WTC11 (cell line): ENCODE measurements around the gene TMEM60. TPM values are rescaled to one million over a fixed set of nuclear protein-coding genes. Genes with fewer than 3 reads are reported as not detected.

Source experiments
- ATAC-seq: fragments of 200-7000 bp; cut with Tn5 transposase; 2 replicates; pipeline ENCODE4 v1.10.0; 2021; ENCODE audit warnings: mild to moderate bottlenecking, moderate library complexity
- CTCF ChIA-PET: fragments of 300-600 bp; sonication (Branson Sonifier 250); formaldehyde crosslinking; loops from one replicate; lab custom pipeline; 2021; ENCODE audit warnings: antibody characterized with exemption; lab: Charles Lee
- POLR2A ChIA-PET: fragments of 350-600 bp; sonication (Branson Sonifier 250); formaldehyde crosslinking; loops from one replicate; lab custom pipeline; 2021; ENCODE audit warnings: antibody characterized with exemption; lab: Charles Lee
- DNase-seq: peaks from one replicate; pipeline ENCODE4 v3.0.0; 2021; ENCODE audit warnings: low spot score
- H3K27ac Mint-ChIP-seq: 2 replicates; pipeline ENCODE4 v1.8.0; 2021; ENCODE audit warnings: mixed read lengths
- H3K27me3 Mint-ChIP-seq: 2 replicates; pipeline ENCODE4 v1.8.0; 2021; ENCODE audit warnings: low read depth, mild to moderate bottlenecking, moderate library complexity, mixed read lengths
- H3K36me3 Mint-ChIP-seq: 2 replicates; pipeline ENCODE4 v1.8.0; 2021; ENCODE audit warnings: mixed read lengths
- H3K4me1 Mint-ChIP-seq: 2 replicates; pipeline ENCODE4 v1.8.0; 2022; ENCODE audit warnings: mixed read lengths
- H3K4me3 Mint-ChIP-seq: 2 replicates; pipeline ENCODE4 v1.8.0; 2021; ENCODE audit warnings: mild to moderate bottlenecking, moderate library complexity, mixed read lengths
- H3K9me3 Mint-ChIP-seq: 2 replicates; pipeline ENCODE4 v1.8.0; 2021; ENCODE audit warnings: mixed read lengths
- CREB1 ChIP-seq: sonication (generic); formaldehyde crosslinking; IDR thresholded peaks from 2 replicates; pipeline ENCODE4 v1.8.0; 2023; ENCODE audit warnings: mild to moderate bottlenecking, missing genetic modification reagents
- GRHL2 ChIP-seq: fragments of 250-450 bp; sonication (Bioruptor Pico); IDR thresholded peaks from 2 replicates; pipeline ENCODE4 v1.8.0; 2022; ENCODE audit warnings: mild to moderate bottlenecking, moderate library complexity; ENCODE audit not compliant: insufficient replicate concordance, severe bottlenecking
- GTF2I ChIP-seq: fragments of 250-450 bp; sonication (Bioruptor Pico); conservative IDR thresholded peaks from 2 replicates; pipeline ENCODE4 v1.4.0; 2021; ENCODE audit warnings: mild to moderate bottlenecking
- HMGA2 ChIP-seq: fragments of 250-450 bp; sonication (Bioruptor Pico); IDR thresholded peaks from 2 replicates; pipeline ENCODE4 v1.4.0; 2021; ENCODE audit warnings: mild to moderate bottlenecking, moderate library complexity
- JAZF1 ChIP-seq: fragments of 250-450 bp; sonication (Bioruptor Pico); IDR thresholded peaks from 2 replicates; pipeline ENCODE4 v1.9.0; 2021; ENCODE audit warnings: moderate library complexity, mild to moderate bottlenecking, inconsistent platforms
- KAT7 ChIP-seq: sonication (generic); formaldehyde crosslinking; IDR thresholded peaks from 2 replicates; pipeline ENCODE4 v1.8.1; 2023; ENCODE audit warnings: missing genetic modification reagents, mild to moderate bottlenecking, borderline replicate concordance
- MXD4 ChIP-seq: fragments of 250-450 bp; sonication (Bioruptor Pico); IDR thresholded peaks from 2 replicates; pipeline ENCODE4 v1.8.0; 2021; ENCODE audit warnings: mild to moderate bottlenecking, moderate library complexity, borderline replicate concordance
- TEAD1 ChIP-seq: sonication (generic); formaldehyde crosslinking; IDR thresholded peaks from 2 replicates; pipeline ENCODE4 v1.8.0; 2022; ENCODE audit warnings: mild to moderate bottlenecking, missing genetic modification reagents
- ZBTB21 ChIP-seq: sonication (generic); formaldehyde crosslinking; IDR thresholded peaks from 2 replicates; pipeline ENCODE4 v1.8.1; 2023; ENCODE audit warnings: mild to moderate bottlenecking, missing genetic modification reagents, borderline replicate concordance
- ZNF121 ChIP-seq: sonication (generic); formaldehyde crosslinking; IDR thresholded peaks from 2 replicates; pipeline ENCODE4 v1.8.0; 2023; ENCODE audit warnings: missing genetic modification reagents
- ZNF138 ChIP-seq: sonication (generic); formaldehyde crosslinking; conservative IDR thresholded peaks from 2 replicates; pipeline ENCODE4 v1.8.1; 2022; ENCODE audit warnings: mild to moderate bottlenecking, moderate library complexity, missing genetic modification reagents
- ZNF232 ChIP-seq: sonication (generic); formaldehyde crosslinking; IDR thresholded peaks from 2 replicates; pipeline ENCODE4 v1.8.0; 2022; ENCODE audit warnings: mild to moderate bottlenecking, missing genetic modification reagents
- ZNF396 ChIP-seq: fragments of 250-450 bp; sonication (Bioruptor Pico); IDR thresholded peaks from 2 replicates; pipeline ENCODE4 v1.8.0; 2021; ENCODE audit warnings: mild to moderate bottlenecking, moderate library complexity, borderline replicate concordance
- total RNA-seq: library from RNA; stranded (reverse); gene quantifications from 3 replicates; pipeline ENCODE4 v1.2.3, GENCODE V29; 2021
- TF ChIP-seq, protein P1 (sequence below): sonication (generic); formaldehyde crosslinking; IDR thresholded peaks from 2 replicates; pipeline ENCODE4 v1.8.1; 2023; ENCODE audit warnings: mild to moderate bottlenecking, missing genetic modification reagents
- TF ChIP-seq, protein P2 (sequence below): sonication (generic); formaldehyde crosslinking; IDR thresholded peaks from 2 replicates; pipeline ENCODE4 v1.8.1; 2022; ENCODE audit warnings: low read depth, mild to moderate bottlenecking, moderate library complexity, missing genetic modification reagents, borderline replicate concordance
- TF ChIP-seq, protein P3 (sequence below): fragments of 250-450 bp; sonication (Bioruptor Pico); conservative IDR thresholded peaks from 2 replicates; pipeline ENCODE4 v1.9.0; 2021; ENCODE audit warnings: mild to moderate bottlenecking
- TF ChIP-seq, protein P4 (sequence below): sonication (generic); formaldehyde crosslinking; IDR thresholded peaks from 2 replicates; pipeline ENCODE4 v1.8.0; 2022; ENCODE audit warnings: mild to moderate bottlenecking, missing genetic modification reagents
- TF ChIP-seq, protein P5 (sequence below): sonication (generic); formaldehyde crosslinking; IDR thresholded peaks from 2 replicates; pipeline ENCODE4 v1.8.0; 2022; ENCODE audit warnings: mild to moderate bottlenecking, missing genetic modification reagents
- TF ChIP-seq, protein P6 (sequence below): sonication (generic); formaldehyde crosslinking; IDR thresholded peaks from 2 replicates; pipeline ENCODE4 v1.8.1; 2023; ENCODE audit warnings: mild to moderate bottlenecking, missing genetic modification reagents, moderate library complexity
- TF ChIP-seq, protein P7 (sequence below): sonication (generic); formaldehyde crosslinking; IDR thresholded peaks from 2 replicates; pipeline ENCODE4 v1.8.0; 2023; ENCODE audit warnings: mild to moderate bottlenecking, missing genetic modification reagents
- TF ChIP-seq, protein P8 (sequence below): sonication (generic); formaldehyde crosslinking; IDR thresholded peaks from 2 replicates; pipeline ENCODE4 v1.8.0; 2022; ENCODE audit warnings: missing genetic modification reagents

TMEM60 gene
- total RNA-seq, 1 experiment from 2014 or later: 21.5 TPM

DNA sequence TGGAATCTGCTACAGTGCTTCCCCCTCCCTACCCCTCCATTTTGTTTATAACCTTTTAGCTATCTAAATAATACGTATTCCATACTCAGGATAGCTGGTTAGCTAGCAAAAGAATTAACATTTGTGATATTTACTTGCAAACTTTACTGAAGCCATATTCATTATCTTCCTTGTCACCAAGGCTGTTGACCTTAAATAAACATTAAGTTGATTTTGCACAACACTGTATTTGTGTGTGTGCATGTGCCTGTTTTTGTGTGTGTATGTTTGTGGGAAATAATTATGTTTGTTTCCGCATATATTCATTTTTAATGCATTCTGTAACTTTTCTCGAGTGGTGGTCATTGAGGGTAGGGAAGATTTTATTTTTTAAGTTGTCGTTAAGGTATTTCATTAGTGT, 15.9 kb downstream of the TMEM60 start:
- Mint-ChIP-seq H3K27ac (no peak overlapping the region), H3K36me3 (peaks cover 15% of the 10 kb centered on the region), H3K27me3 (no peaks in the 10 kb centered on the region), H3K9me3 (no peaks in the 10 kb centered on the region), H3K4me3 (no peak overlapping the region), H3K4me1 (no peaks in the 10 kb centered on the region; the same call in 1 of the 2 replicates)
- POLR2A ChIA-PET: no interaction called here
- CTCF ChIA-PET: no interaction called here
- DNase-seq (no peak), ATAC-seq (no peak)
- TF ChIP-seq ZNF396 (CRISPR knock-in tag): no peak
- TF ChIP-seq JAZF1 (CRISPR knock-in tag): no peak
- TF ChIP-seq HMGA2 (CRISPR knock-in tag): no peak
- TF ChIP-seq, protein P1, sequence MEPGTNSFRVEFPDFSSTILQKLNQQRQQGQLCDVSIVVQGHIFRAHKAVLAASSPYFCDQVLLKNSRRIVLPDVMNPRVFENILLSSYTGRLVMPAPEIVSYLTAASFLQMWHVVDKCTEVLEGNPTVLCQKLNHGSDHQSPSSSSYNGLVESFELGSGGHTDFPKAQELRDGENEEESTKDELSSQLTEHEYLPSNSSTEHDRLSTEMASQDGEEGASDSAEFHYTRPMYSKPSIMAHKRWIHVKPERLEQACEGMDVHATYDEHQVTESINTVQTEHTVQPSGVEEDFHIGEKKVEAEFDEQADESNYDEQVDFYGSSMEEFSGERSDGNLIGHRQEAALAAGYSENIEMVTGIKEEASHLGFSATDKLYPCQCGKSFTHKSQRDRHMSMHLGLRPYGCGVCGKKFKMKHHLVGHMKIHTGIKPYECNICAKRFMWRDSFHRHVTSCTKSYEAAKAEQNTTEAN: no peak
- no peak for TF ChIP-seq ZNF232 (CRISPR knock-in tag)
- no peak for TF ChIP-seq GTF2I (CRISPR knock-in tag)
- no peak for TF ChIP-seq MXD4 (CRISPR knock-in tag)
- TF ChIP-seq, protein P2, sequence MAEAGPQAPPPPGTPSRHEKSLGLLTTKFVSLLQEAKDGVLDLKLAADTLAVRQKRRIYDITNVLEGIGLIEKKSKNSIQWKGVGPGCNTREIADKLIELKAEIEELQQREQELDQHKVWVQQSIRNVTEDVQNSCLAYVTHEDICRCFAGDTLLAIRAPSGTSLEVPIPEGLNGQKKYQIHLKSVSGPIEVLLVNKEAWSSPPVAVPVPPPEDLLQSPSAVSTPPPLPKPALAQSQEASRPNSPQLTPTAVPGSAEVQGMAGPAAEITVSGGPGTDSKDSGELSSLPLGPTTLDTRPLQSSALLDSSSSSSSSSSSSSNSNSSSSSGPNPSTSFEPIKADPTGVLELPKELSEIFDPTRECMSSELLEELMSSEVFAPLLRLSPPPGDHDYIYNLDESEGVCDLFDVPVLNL (CRISPR knock-in tag): no peak
- TF ChIP-seq ZNF121 (CRISPR knock-in tag): no peak
- TF ChIP-seq GRHL2: no peak
- TF ChIP-seq, protein P3, sequence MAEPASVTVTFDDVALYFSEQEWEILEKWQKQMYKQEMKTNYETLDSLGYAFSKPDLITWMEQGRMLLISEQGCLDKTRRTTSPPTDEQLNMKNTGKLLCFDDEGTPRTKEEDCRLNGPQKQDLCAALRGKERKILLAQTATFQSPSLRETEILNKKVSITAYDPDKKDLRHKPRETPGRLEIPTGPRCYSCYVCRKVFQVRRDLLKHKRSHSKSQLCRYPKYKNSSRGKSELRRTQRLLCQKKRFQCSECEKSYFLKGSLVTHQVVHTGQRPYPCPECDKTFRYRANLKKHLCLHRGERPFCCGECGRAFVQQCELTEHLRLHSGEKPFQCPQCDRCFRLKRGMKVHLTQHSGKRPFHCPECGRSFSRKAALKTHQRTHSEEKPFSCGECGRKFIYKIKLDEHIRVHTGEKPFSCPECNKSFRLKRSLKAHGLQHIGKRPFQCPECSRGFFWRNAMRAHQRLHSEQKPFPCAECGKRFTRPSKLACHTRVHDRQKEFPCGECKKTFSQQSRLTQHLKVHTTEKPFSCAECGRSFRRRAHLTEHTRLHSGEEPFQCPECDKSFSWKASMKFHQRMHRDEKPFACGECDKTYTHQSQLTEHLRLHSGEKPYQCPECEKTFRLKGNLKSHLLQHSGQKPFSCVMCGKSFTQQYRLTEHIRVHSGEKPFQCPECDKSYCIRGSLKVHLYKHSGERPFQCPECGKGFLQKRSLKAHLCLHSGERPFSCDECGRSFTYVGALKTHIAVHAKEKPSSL (CRISPR knock-in tag): no peak
- TF ChIP-seq, protein P4, sequence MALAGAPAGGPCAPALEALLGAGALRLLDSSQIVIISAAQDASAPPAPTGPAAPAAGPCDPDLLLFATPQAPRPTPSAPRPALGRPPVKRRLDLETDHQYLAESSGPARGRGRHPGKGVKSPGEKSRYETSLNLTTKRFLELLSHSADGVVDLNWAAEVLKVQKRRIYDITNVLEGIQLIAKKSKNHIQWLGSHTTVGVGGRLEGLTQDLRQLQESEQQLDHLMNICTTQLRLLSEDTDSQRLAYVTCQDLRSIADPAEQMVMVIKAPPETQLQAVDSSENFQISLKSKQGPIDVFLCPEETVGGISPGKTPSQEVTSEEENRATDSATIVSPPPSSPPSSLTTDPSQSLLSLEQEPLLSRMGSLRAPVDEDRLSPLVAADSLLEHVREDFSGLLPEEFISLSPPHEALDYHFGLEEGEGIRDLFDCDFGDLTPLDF (CRISPR knock-in tag): no peak

DNA sequence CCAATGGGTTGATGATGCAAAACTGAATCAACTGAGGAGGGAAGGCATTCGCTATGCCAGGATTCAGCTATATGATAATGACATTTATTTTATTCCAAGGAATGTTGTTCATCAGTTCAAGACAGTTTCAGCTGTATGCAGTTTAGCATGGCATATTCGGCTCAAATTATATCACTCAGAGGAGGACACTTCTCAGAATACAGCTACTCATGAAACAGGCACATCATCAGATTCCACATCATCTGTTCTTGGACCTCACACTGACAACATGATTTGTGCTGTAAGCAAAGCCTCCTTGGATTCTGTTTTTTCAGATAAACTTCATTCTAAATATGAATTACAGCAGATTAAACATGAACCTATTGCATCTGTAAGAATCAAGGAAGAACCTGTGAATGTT, 19.7 kb downstream of the TMEM60 start:
- H3K9me3 Mint-ChIP-seq: no peaks in the 10 kb centered on the region
- no peak overlapping the region for H3K4me3 Mint-ChIP-seq
- no peak overlapping the region for H3K27ac Mint-ChIP-seq
- DNase-seq: no peak
- ChIA-PET POLR2A (no interaction called here), CTCF (no interaction called here)
- ATAC-seq: no peak
- no peaks in the 10 kb centered on the region; the same call in 1 of the 2 replicates for H3K4me1 Mint-ChIP-seq
- TF ChIP-seq, protein P5, sequence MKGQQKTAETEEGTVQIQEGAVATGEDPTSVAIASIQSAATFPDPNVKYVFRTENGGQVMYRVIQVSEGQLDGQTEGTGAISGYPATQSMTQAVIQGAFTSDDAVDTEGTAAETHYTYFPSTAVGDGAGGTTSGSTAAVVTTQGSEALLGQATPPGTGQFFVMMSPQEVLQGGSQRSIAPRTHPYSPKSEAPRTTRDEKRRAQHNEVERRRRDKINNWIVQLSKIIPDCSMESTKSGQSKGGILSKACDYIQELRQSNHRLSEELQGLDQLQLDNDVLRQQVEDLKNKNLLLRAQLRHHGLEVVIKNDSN (CRISPR knock-in tag): no peak
- TF ChIP-seq, protein P6, sequence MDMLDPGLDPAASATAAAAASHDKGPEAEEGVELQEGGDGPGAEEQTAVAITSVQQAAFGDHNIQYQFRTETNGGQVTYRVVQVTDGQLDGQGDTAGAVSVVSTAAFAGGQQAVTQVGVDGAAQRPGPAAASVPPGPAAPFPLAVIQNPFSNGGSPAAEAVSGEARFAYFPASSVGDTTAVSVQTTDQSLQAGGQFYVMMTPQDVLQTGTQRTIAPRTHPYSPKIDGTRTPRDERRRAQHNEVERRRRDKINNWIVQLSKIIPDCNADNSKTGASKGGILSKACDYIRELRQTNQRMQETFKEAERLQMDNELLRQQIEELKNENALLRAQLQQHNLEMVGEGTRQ: no peak
- TF ChIP-seq TEAD1 (CRISPR knock-in tag) (no peak), ZBTB21 (CRISPR knock-in tag) (no peak), KAT7 (CRISPR knock-in tag) (no peak), CREB1 (CRISPR knock-in tag) (no peak), ZNF138 (no peak), JAZF1 (CRISPR knock-in tag) (no peak), ZNF396 (CRISPR knock-in tag) (no peak)
- TF ChIP-seq, protein P7, sequence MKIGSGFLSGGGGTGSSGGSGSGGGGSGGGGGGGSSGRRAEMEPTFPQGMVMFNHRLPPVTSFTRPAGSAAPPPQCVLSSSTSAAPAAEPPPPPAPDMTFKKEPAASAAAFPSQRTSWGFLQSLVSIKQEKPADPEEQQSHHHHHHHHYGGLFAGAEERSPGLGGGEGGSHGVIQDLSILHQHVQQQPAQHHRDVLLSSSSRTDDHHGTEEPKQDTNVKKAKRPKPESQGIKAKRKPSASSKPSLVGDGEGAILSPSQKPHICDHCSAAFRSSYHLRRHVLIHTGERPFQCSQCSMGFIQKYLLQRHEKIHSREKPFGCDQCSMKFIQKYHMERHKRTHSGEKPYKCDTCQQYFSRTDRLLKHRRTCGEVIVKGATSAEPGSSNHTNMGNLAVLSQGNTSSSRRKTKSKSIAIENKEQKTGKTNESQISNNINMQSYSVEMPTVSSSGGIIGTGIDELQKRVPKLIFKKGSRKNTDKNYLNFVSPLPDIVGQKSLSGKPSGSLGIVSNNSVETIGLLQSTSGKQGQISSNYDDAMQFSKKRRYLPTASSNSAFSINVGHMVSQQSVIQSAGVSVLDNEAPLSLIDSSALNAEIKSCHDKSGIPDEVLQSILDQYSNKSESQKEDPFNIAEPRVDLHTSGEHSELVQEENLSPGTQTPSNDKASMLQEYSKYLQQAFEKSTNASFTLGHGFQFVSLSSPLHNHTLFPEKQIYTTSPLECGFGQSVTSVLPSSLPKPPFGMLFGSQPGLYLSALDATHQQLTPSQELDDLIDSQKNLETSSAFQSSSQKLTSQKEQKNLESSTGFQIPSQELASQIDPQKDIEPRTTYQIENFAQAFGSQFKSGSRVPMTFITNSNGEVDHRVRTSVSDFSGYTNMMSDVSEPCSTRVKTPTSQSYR (CRISPR knock-in tag): no peak
- TF ChIP-seq, protein P8, sequence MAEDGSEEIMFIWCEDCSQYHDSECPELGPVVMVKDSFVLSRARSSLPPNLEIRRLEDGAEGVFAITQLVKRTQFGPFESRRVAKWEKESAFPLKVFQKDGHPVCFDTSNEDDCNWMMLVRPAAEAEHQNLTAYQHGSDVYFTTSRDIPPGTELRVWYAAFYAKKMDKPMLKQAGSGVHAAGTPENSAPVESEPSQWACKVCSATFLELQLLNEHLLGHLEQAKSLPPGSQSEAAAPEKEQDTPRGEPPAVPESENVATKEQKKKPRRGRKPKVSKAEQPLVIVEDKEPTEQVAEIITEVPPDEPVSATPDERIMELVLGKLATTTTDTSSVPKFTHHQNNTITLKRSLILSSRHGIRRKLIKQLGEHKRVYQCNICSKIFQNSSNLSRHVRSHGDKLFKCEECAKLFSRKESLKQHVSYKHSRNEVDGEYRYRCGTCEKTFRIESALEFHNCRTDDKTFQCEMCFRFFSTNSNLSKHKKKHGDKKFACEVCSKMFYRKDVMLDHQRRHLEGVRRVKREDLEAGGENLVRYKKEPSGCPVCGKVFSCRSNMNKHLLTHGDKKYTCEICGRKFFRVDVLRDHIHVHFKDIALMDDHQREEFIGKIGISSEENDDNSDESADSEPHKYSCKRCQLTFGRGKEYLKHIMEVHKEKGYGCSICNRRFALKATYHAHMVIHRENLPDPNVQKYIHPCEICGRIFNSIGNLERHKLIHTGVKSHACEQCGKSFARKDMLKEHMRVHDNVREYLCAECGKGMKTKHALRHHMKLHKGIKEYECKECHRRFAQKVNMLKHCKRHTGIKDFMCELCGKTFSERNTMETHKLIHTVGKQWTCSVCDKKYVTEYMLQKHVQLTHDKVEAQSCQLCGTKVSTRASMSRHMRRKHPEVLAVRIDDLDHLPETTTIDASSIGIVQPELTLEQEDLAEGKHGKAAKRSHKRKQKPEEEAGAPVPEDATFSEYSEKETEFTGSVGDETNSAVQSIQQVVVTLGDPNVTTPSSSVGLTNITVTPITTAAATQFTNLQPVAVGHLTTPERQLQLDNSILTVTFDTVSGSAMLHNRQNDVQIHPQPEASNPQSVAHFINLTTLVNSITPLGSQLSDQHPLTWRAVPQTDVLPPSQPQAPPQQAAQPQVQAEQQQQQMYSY (CRISPR knock-in tag): no peak
- peaks cover 23% of the 10 kb centered on the region for H3K36me3 Mint-ChIP-seq
- H3K27me3 Mint-ChIP-seq: no peaks in the 10 kb centered on the region
